ENCODE data around the gene VPS35L. TPM values are rescaled to one million over a fixed set of nuclear protein-coding genes. Genes with fewer than 3 reads are reported as not detected.

The VPS35L gene
- total and polyA plus RNA-seq, 2 of the 13 experiments (the other 11 are each of a cell fraction or from before 2014, with no cell fraction given), result 1.4 to 1.6 TPM

- TF ChIP-seq ZBED4 (CRISPR knock-in tag; IDR thresholded peaks at IDR 0.05; ENCODE audit: borderline replicate concordance) (0 out of 2 replicates have a peak, but pooled peaks have one; percentile 23), ZNF7 (CRISPR knock-in tag; IDR thresholded peaks at IDR 0.05) (no peak), RBM22 (optimal IDR thresholded peaks at IDR 0.05; ENCODE audit: low read length) (no peak), TGIF2 (CRISPR knock-in tag; IDR thresholded peaks at IDR 0.05) (no peak), ZSCAN5A (CRISPR knock-in tag; IDR thresholded peaks at IDR 0.05; ENCODE audit: borderline replicate concordance) (no peak; the same call in 1 of the 2 replicates), ZNF33A (CRISPR knock-in tag; IDR thresholded peaks at IDR 0.05; ENCODE audit: borderline replicate concordance) (no peak), ZNF891 (CRISPR knock-in tag; IDR thresholded peaks at IDR 0.05) (no peak), ATF7-NPFF (CRISPR knock-in tag; IDR thresholded peaks at IDR 0.05; ENCODE audit: low read depth) (no peak), PLSCR1 (CRISPR knock-in tag; IDR thresholded peaks at IDR 0.05; ENCODE audit: borderline replicate concordance) (no peak), ZNF777 (CRISPR knock-in tag; IDR thresholded peaks at IDR 0.05) (peak; percentile 47; the same call in 1 of the 2 replicates), SMAD9 (CRISPR knock-in tag; IDR thresholded peaks at IDR 0.05) (peak; percentile 56; the same call in 1 of the 2 replicates), ZNF136 (CRISPR knock-in tag; IDR thresholded peaks at IDR 0.05; ENCODE audit: low read depth) (0 out of 2 replicates have a peak, but pooled peaks have one; percentile 43), TEAD3 (CRISPR knock-in tag; optimal IDR thresholded peaks at IDR 0.05; ENCODE audit: borderline replicate concordance) (peak; percentile 77), CREBL2 (CRISPR knock-in tag; IDR thresholded peaks at IDR 0.05; ENCODE audit: borderline replicate concordance) (peak; percentile 66; the same call in 1 of the 2 replicates), NFKB2 (CRISPR knock-in tag; IDR thresholded peaks at IDR 0.05; ENCODE audit: borderline replicate concordance) (0 out of 2 replicates have a peak, but pooled peaks have one; percentile 11), MIER3 (CRISPR knock-in tag; IDR thresholded peaks at IDR 0.05; ENCODE audit: borderline replicate concordance) (no peak), RARA (CRISPR knock-in tag; IDR thresholded peaks at IDR 0.05) (0 out of 2 replicates have a peak, but pooled peaks have one; percentile 12), ZNF207 (IDR thresholded peaks at IDR 0.05; ENCODE audit: borderline replicate concordance) (no peak), ZBTB21 (CRISPR knock-in tag; IDR thresholded peaks at IDR 0.05) (no peak), ZNF691 (CRISPR knock-in tag; IDR thresholded peaks at IDR 0.05; ENCODE audit: borderline replicate concordance, low read depth) (no peak), ZNF292 (CRISPR knock-in tag; IDR thresholded peaks at IDR 0.05; ENCODE audit: borderline replicate concordance, low read depth) (0 out of 2 replicates have a peak, but pooled peaks have one; percentile 16), FOXJ3 (CRISPR knock-in tag; IDR thresholded peaks at IDR 0.05; ENCODE audit: borderline replicate concordance) (no peak)
Observed at GRCh38 chr16:19523184-19523558, 32.3 kb upstream of the VPS35L start (continued).

Data from HepG2 (cell line).